Measurements from ENCODE around the gene GALNT10. TPM values are rescaled to one million over a fixed set of nuclear protein-coding genes. Genes with fewer than 3 reads are reported as not detected.

GALNT10 gene
- polyA plus RNA-seq, 1 donor (not counting 4 experiments of a cell fraction or from before 2014, with no cell fraction given): 17.9 TPM

- no peaks in the 10 kb centered on the region for H3K27me3 ChIP-seq (ENCODE audit: control insufficient read depth, extremely low read depth, insufficient read depth, low read length)
- H3K9me3 ChIP-seq (ENCODE audit: control insufficient read depth, low read depth, low read length): no peaks in the 10 kb centered on the region
- H3K27ac ChIP-seq (ENCODE audit: control insufficient read depth, insufficient read depth, low read length): no peak overlapping the region
- H3K4me1 ChIP-seq (ENCODE audit: control insufficient read depth, extremely low read depth, insufficient read depth, low read length): no peaks in the 10 kb centered on the region
- TF ChIP-seq EZH2 (IDR thresholded peaks at IDR 0.05; ENCODE audit: low read length) (no peak), CTCF (optimal IDR thresholded peaks at IDR 0.05 in 1 of 3, IDR thresholded peaks at IDR 0.05 in 1 of 3, conservative IDR thresholded peaks at IDR 0.05 in 1 of 3; ENCODE audit: extremely low read depth in 1 of 3, insufficient read depth in 2 of 3, low read length in 3 of 3) (peak in 1 of 3 experiments; percentile 40)
- dilution Hi-C loops (cut with MboI; ENCODE audit: extremely low pct_ligation_motif_present, low sequenced_read_pairs): no loop called here
- H3K4me3 ChIP-seq (ENCODE audit: control insufficient read depth in 2 of 3, extremely low read depth in 1 of 3, insufficient read depth in 2 of 3, low read depth in 1 of 3, low read length in 3 of 3): no peak overlapping the region
- DNase-seq (ENCODE audit: low read depth, low spot score) (no peak), FAIRE-seq (no peak)
- no peaks in the 10 kb centered on the region for H3K36me3 ChIP-seq (ENCODE audit: control insufficient read depth in 2 of 2, extremely low read depth in 1 of 2, insufficient read depth in 2 of 2, low read length in 2 of 2)
- no peaks in the 10 kb centered on the region for H3K79me2 ChIP-seq (ENCODE audit: control insufficient read depth, insufficient read depth, low read length)
- no peak overlapping the region for H2AFZ ChIP-seq (ENCODE audit: control insufficient read depth, low read length)
- H3K9me1 ChIP-seq (ENCODE audit: control insufficient read depth, extremely low read depth, insufficient read depth, low read length): no peaks in the 10 kb centered on the region
- no peak overlapping the region for H3K9ac ChIP-seq (ENCODE audit: control insufficient read depth, extremely low read depth, insufficient read depth, low read length)
- no peaks in the 10 kb centered on the region for H4K20me1 ChIP-seq (ENCODE audit: control insufficient read depth, extremely low read depth, insufficient read depth, low read length)
- H3K4me2 ChIP-seq (ENCODE audit: control insufficient read depth, extremely low read depth, insufficient read depth, low read depth, low read length): no peak overlapping the region
Observed at GRCh38 chr5:154236536-154237375, 46.2 kb downstream of the GALNT10 start.

- H3K27ac ChIP-seq (ENCODE audit: control insufficient read depth, insufficient read depth, low read length): no peak overlapping the region
- H3K9ac ChIP-seq (ENCODE audit: control insufficient read depth, extremely low read depth, insufficient read depth, low read length): no peak overlapping the region
- no peak overlapping the region for H3K4me3 ChIP-seq (ENCODE audit: control insufficient read depth in 2 of 3, extremely low read depth in 1 of 3, insufficient read depth in 2 of 3, low read depth in 1 of 3, low read length in 3 of 3)
- dilution Hi-C loops (cut with MboI; ENCODE audit: extremely low pct_ligation_motif_present, low sequenced_read_pairs): no loop called here
- H3K4me2 ChIP-seq (ENCODE audit: control insufficient read depth, extremely low read depth, insufficient read depth, low read depth, low read length): no peak overlapping the region
- TF ChIP-seq CTCF (optimal IDR thresholded peaks at IDR 0.05 in 1 of 3, IDR thresholded peaks at IDR 0.05 in 1 of 3, conservative IDR thresholded peaks at IDR 0.05 in 1 of 3; ENCODE audit: extremely low read depth in 1 of 3, insufficient read depth in 2 of 3, low read length in 3 of 3): no peak
- TF ChIP-seq EZH2 (IDR thresholded peaks at IDR 0.05; ENCODE audit: low read length): no peak
- no peaks in the 10 kb centered on the region for H3K36me3 ChIP-seq (ENCODE audit: control insufficient read depth in 2 of 2, extremely low read depth in 1 of 2, insufficient read depth in 2 of 2, low read length in 2 of 2)
- no peaks in the 10 kb centered on the region for H3K9me1 ChIP-seq (ENCODE audit: control insufficient read depth, extremely low read depth, insufficient read depth, low read length)
- H3K9me3 ChIP-seq (ENCODE audit: control insufficient read depth, low read depth, low read length): no peaks in the 10 kb centered on the region
- no peaks in the 10 kb centered on the region for H3K27me3 ChIP-seq (ENCODE audit: control insufficient read depth, extremely low read depth, insufficient read depth, low read length)
- H3K79me2 ChIP-seq (ENCODE audit: control insufficient read depth, insufficient read depth, low read length): no peaks in the 10 kb centered on the region
- no peak for FAIRE-seq
- DNase-seq (ENCODE audit: low read depth, low spot score): no peak
- H3K4me1 ChIP-seq (ENCODE audit: control insufficient read depth, extremely low read depth, insufficient read depth, low read length): no peaks in the 10 kb centered on the region
- no peak overlapping the region for H2AFZ ChIP-seq (ENCODE audit: control insufficient read depth, low read length)
- H4K20me1 ChIP-seq (ENCODE audit: control insufficient read depth, extremely low read depth, insufficient read depth, low read length): no peaks in the 10 kb centered on the region
Observed at GRCh38 chr5:154237376-154237743, 46.8 kb downstream of the GALNT10 start.

Data from keratinocyte (primary cell).